ENCODE data around the gene TAF6.

Gene TAF6

GRCh38 chr7:100091411-100092181 is 27.6 kb downstream of the TAF6 start:
- no peak for FAIRE-seq

GRCh38 chr7:100090527-100091410 is 28.4 kb downstream of the TAF6 start:
- FAIRE-seq = no peak

GRCh38 chr7:100089458-100090196 is 29.5 kb downstream of the TAF6 start:
- no peak for FAIRE-seq

GRCh38 chr7:100088621-100089457 is 30.3 kb downstream of the TAF6 start, which contains the start of gene COPS6:
Gene COPS6, plus strand, starts transcription at chr7:100088969. Its CDS starts 22 bp downstream, at chr7:100088991.
- FAIRE-seq = no peak

GRCh38 chr7:100088095-100088620 is 31.0 kb downstream of the TAF6 start:
- FAIRE-seq = no peak

GRCh38 chr7:100087055-100087750 is 32.0 kb downstream of the TAF6 start:
- FAIRE-seq = peak; percentile 90

GRCh38 chr7:100085515-100085914 is 33.6 kb downstream of the TAF6 start:
- FAIRE-seq = no peak

- FAIRE-seq = no peak
Measured at GRCh38 chr7:100082978-100083377, 36.2 kb downstream of the TAF6 start.

- FAIRE-seq = peak; percentile 82
Measured at GRCh38 chr7:100081535-100082102, 37.5 kb downstream of the TAF6 start, which contains the start of gene ZNF3. Gene ZNF3, minus strand, starts transcription at chr7:100081723. Its CDS starts 4,366 bp downstream, at chr7:100077357.

- no peak for FAIRE-seq
Measured at GRCh38 chr7:100080907-100081534, 38.1 kb downstream of the TAF6 start.

GRCh38 chr7:100079024-100079560 is 40.1 kb downstream of the TAF6 start:
- FAIRE-seq = no peak

GRCh38 chr7:100077205-100077604 is 42.0 kb downstream of the TAF6 start:
- FAIRE-seq = no peak

GRCh38 chr7:100075418-100075817 is 43.7 kb downstream of the TAF6 start:
- no peak for FAIRE-seq

GRCh38 chr7:100074841-100075240 is 44.3 kb downstream of the TAF6 start:
- no peak for FAIRE-seq

GRCh38 chr7:100072462-100072861 is 46.7 kb downstream of the TAF6 start:
- no peak for FAIRE-seq

- no peak for FAIRE-seq
Measured at GRCh38 chr7:100071018-100071723, 48.0 kb downstream of the TAF6 start.

GRCh38 chr7:100069991-100070390 is 49.2 kb downstream of the TAF6 start:
- FAIRE-seq = no peak

- no peak for FAIRE-seq
Measured at GRCh38 chr7:100066953-100067352, 52.2 kb downstream of the TAF6 start.

- FAIRE-seq = no peak
Measured at GRCh38 chr7:100065452-100066186, 53.5 kb downstream of the TAF6 start.

All from TTC549 (cell line).